SK-N-SH treated with all-trans-retinoic acid at 6 μM for 48 hours (cell line): ENCODE data around the gene OCSTAMP.

Source experiments
- ATAC-seq: fragments of 200-7000 bp; cut with Tn5 transposase; 3 replicates; pipeline ENCODE4 v1.9.1; 2020; ENCODE audit warnings: mild to moderate bottlenecking, moderate library complexity
- ARNTL ChIP-seq: fragments of 450-650 bp; formaldehyde crosslinking; IDR thresholded peaks from 2 replicates; pipeline ENCODE4 v1.5.0; 2020; ENCODE audit warnings: low read depth, mild to moderate bottlenecking, moderate library complexity, borderline replicate concordance
- BACH2 ChIP-seq: fragments of 250-450 bp; sonication (Bioruptor Pico); IDR thresholded peaks from 2 replicates; pipeline ENCODE4 v1.9.0; 2021; ENCODE audit warnings: mild to moderate bottlenecking, borderline replicate concordance
- CSDC2 ChIP-seq: fragments of 250-450 bp; sonication (Bioruptor Pico); IDR thresholded peaks from 2 replicates; pipeline ENCODE4 v1.5.0; 2020; ENCODE audit warnings: mild to moderate bottlenecking, moderate library complexity
- CSRNP3 ChIP-seq: fragments of 250-450 bp; sonication (Bioruptor Pico); IDR thresholded peaks from 2 replicates; pipeline ENCODE4 v1.5.1; 2021; ENCODE audit warnings: mild to moderate bottlenecking, moderate library complexity
- ESRRG ChIP-seq: fragments of 250-450 bp; sonication (Bioruptor Pico); IDR thresholded peaks from 2 replicates; pipeline ENCODE4 v1.6.1; 2021; ENCODE audit warnings: mild to moderate bottlenecking
- GLIS3 ChIP-seq: fragments of 250-450 bp; sonication (Bioruptor Pico); IDR thresholded peaks from 2 replicates; pipeline ENCODE4 v1.5.0; 2020; ENCODE audit warnings: mild to moderate bottlenecking, moderate library complexity
- ISL1 ChIP-seq: fragments of 250-450 bp; sonication (Bioruptor Pico); IDR thresholded peaks from 2 replicates; pipeline ENCODE4 v2.1.2; 2022; ENCODE audit warnings: mild to moderate bottlenecking, moderate library complexity
- OSR1 ChIP-seq: fragments of 250-450 bp; sonication (Bioruptor Pico); IDR thresholded peaks from 2 replicates; pipeline ENCODE4 v1.8.0; 2022; ENCODE audit warnings: moderate library complexity, mild to moderate bottlenecking, inconsistent platforms
- PATZ1 ChIP-seq: fragments of 250-450 bp; sonication (Bioruptor Pico); IDR thresholded peaks from 2 replicates; pipeline ENCODE4 v1.8.0; 2020; ENCODE audit warnings: mild to moderate bottlenecking, moderate library complexity, borderline replicate concordance
- POU6F1 ChIP-seq: fragments of 250-450 bp; sonication (Bioruptor Pico); IDR thresholded peaks from 2 replicates; pipeline ENCODE4 v1.8.0; 2021; ENCODE audit warnings: low read depth, mild to moderate bottlenecking, moderate library complexity, borderline replicate concordance
- PPARA ChIP-seq: fragments of 250-450 bp; sonication (Bioruptor Pico); IDR thresholded peaks from 2 replicates; pipeline ENCODE4 v1.5.0; 2020; ENCODE audit warnings: mild to moderate bottlenecking, borderline replicate concordance
- RARB ChIP-seq: fragments of 250-450 bp; sonication (Bioruptor Pico); IDR thresholded peaks from 2 replicates; pipeline ENCODE4 v1.8.0; 2021; ENCODE audit warnings: mild to moderate bottlenecking, moderate library complexity
- TCF4 ChIP-seq: fragments of 250-450 bp; sonication (Bioruptor Pico); IDR thresholded peaks from 2 replicates; pipeline ENCODE4 v1.8.0; 2021; ENCODE audit warnings: mild to moderate bottlenecking, moderate library complexity, borderline replicate concordance
- TOX ChIP-seq: fragments of 250-450 bp; sonication (Bioruptor Pico); IDR thresholded peaks from 2 replicates; pipeline ENCODE4 v1.8.0; 2021; ENCODE audit warnings: mild to moderate bottlenecking, moderate library complexity, borderline replicate concordance
- ZC3H10 ChIP-seq: fragments of 250-450 bp; sonication (Bioruptor Pico); IDR thresholded peaks from 2 replicates; pipeline ENCODE4 v1.5.1; 2021; ENCODE audit warnings: mild to moderate bottlenecking, moderate library complexity
- ZFP3 ChIP-seq: fragments of 250-450 bp; sonication (Bioruptor Pico); IDR thresholded peaks from 2 replicates; pipeline ENCODE4 v1.5.0; 2020; ENCODE audit warnings: mild to moderate bottlenecking, moderate library complexity
- ZNF565 ChIP-seq: fragments of 450-650 bp; formaldehyde crosslinking; conservative IDR thresholded peaks from 2 replicates; pipeline ENCODE4 v1.5.0; 2020; ENCODE audit warnings: low read depth, mild to moderate bottlenecking, moderate library complexity
- ZNF70 ChIP-seq: fragments of 450-650 bp; formaldehyde crosslinking; IDR thresholded peaks from 2 replicates; pipeline ENCODE4 v1.5.0; 2020; ENCODE audit warnings: mild to moderate bottlenecking, moderate library complexity
- TF ChIP-seq, protein P1 (sequence below): fragments of 250-450 bp; sonication (Bioruptor Pico); IDR thresholded peaks from 2 replicates; pipeline ENCODE4 v1.5.1; 2020; ENCODE audit warnings: low read depth, mild to moderate bottlenecking, moderate library complexity
- TF ChIP-seq, protein P2 (sequence below): fragments of 250-450 bp; sonication (Bioruptor Pico); IDR thresholded peaks from 2 replicates; pipeline ENCODE4 v1.5.0; 2020; ENCODE audit warnings: mild to moderate bottlenecking, moderate library complexity

OCSTAMP gene

GRCh38 chr20:46550461-46550860 lies at the start of gene OCSTAMP:
OCSTAMP (minus strand) TSS chr20:46550654; CDS start chr20:46550560, 94 bp downstream.
- no peak for ATAC-seq
- no peak for TF ChIP-seq ARNTL (CRISPR knock-in tag)
- TF ChIP-seq ZNF565: no peak
- TF ChIP-seq PPARA (CRISPR knock-in tag): no peak
- TF ChIP-seq PATZ1 (CRISPR knock-in tag): no peak
- TF ChIP-seq RARB (CRISPR knock-in tag): no peak
- no peak for TF ChIP-seq POU6F1 (CRISPR knock-in tag)
- TF ChIP-seq, protein P1, sequence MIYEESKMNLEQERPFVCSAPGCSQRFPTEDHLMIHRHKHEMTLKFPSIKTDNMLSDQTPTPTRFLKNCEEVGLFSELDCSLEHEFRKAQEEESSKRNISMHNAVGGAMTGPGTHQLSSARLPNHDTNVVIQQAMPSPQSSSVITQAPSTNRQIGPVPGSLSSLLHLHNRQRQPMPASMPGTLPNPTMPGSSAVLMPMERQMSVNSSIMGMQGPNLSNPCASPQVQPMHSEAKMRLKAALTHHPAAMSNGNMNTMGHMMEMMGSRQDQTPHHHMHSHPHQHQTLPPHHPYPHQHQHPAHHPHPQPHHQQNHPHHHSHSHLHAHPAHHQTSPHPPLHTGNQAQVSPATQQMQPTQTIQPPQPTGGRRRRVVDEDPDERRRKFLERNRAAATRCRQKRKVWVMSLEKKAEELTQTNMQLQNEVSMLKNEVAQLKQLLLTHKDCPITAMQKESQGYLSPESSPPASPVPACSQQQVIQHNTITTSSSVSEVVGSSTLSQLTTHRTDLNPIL: no peak
- no peak for TF ChIP-seq ZFP3
- no peak for TF ChIP-seq ZNF70 (CRISPR knock-in tag)
- TF ChIP-seq ZC3H10 (CRISPR knock-in tag): no peak
- no peak for TF ChIP-seq GLIS3 (CRISPR knock-in tag)
- no peak for TF ChIP-seq BACH2
- TF ChIP-seq CSDC2 (CRISPR knock-in tag): no peak
- TF ChIP-seq TOX (CRISPR knock-in tag): no peak
- TF ChIP-seq ESRRG (CRISPR knock-in tag): no peak

GRCh38 chr20:46599227-46599987 lies 49.0 kb upstream of the OCSTAMP start:
- TF ChIP-seq ZFP3 (no peak), GLIS3 (CRISPR knock-in tag) (no peak), CSRNP3 (CRISPR knock-in tag) (no peak), ISL1 (CRISPR knock-in tag) (no peak), TCF4 (CRISPR knock-in tag) (no peak), CSDC2 (CRISPR knock-in tag) (no peak)
- TF ChIP-seq, protein P2, sequence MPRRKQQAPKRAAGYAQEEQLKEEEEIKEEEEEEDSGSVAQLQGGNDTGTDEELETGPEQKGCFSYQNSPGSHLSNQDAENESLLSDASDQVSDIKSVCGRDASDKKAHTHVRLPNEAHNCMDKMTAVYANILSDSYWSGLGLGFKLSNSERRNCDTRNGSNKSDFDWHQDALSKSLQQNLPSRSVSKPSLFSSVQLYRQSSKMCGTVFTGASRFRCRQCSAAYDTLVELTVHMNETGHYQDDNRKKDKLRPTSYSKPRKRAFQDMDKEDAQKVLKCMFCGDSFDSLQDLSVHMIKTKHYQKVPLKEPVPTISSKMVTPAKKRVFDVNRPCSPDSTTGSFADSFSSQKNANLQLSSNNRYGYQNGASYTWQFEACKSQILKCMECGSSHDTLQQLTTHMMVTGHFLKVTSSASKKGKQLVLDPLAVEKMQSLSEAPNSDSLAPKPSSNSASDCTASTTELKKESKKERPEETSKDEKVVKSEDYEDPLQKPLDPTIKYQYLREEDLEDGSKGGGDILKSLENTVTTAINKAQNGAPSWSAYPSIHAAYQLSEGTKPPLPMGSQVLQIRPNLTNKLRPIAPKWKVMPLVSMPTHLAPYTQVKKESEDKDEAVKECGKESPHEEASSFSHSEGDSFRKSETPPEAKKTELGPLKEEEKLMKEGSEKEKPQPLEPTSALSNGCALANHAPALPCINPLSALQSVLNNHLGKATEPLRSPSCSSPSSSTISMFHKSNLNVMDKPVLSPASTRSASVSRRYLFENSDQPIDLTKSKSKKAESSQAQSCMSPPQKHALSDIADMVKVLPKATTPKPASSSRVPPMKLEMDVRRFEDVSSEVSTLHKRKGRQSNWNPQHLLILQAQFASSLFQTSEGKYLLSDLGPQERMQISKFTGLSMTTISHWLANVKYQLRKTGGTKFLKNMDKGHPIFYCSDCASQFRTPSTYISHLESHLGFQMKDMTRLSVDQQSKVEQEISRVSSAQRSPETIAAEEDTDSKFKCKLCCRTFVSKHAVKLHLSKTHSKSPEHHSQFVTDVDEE: no peak
- no peak for ATAC-seq

DNA sequence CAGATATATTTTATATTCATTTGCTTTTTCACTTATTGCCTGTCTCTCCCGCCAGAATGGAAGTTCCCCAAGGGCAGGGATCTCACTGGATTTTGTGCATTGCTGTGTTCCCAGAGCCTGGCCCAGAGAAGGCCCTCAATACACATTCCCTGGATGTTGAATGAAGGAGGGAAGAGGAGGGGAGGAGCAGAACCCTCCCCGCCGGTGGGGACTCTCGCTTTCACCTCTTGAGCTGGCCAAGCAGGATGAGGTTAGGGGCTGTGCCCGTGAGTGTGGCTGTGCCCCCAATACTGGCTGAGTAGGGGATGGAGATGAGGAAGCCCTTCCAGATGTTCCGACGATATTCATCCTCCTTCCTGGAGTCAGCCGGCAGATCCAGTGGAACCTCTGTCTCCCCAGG lies 45.5 kb upstream of the OCSTAMP start:
- TF ChIP-seq OSR1 (CRISPR knock-in tag) (no peak), ISL1 (CRISPR knock-in tag) (no peak), ESRRG (CRISPR knock-in tag) (no peak), BACH2 (no peak), ZFP3 (no peak)
- TF ChIP-seq, protein P2: no peak
- ATAC-seq: no peak
